ENCODE measurements around the gene LTBP2. TPM values are rescaled to one million over a fixed set of nuclear protein-coding genes. Genes with fewer than 3 reads are reported as not detected.
"Not testable (repeated sequence)": the region's sequence is repeated elsewhere in the genome, so short reads cannot be mapped to it uniquely, and the experiment has no call there.

Gene LTBP2
- total RNA-seq, 1 experiment from 2014 or later, result 1.7 TPM

GRCh38 chr14:74469548-74470518, 142.2 kb downstream of the LTBP2 start:
- no peak for DNase-seq (ENCODE audit: low read depth, low spot score)
- in situ Hi-C loops (cut with HindIII; ENCODE audit: low pct_unique_long_range_greater_than_20kb, low sequenced_read_pairs), result no loop called here

- in situ Hi-C loops (cut with HindIII; ENCODE audit: low pct_unique_long_range_greater_than_20kb, low sequenced_read_pairs), result no loop called here
- DNase-seq (ENCODE audit: low read depth, low spot score), result no peak
Measured at GRCh38 chr14:74468513-74468912, 143.5 kb downstream of the LTBP2 start.

GRCh38 chr14:74465335-74465734, 146.7 kb downstream of the LTBP2 start:
- DNase-seq (ENCODE audit: low read depth, low spot score), result no peak
- in situ Hi-C loops (cut with HindIII; ENCODE audit: low pct_unique_long_range_greater_than_20kb, low sequenced_read_pairs), result no loop called here

- in situ Hi-C loops (cut with HindIII; ENCODE audit: low pct_unique_long_range_greater_than_20kb, low sequenced_read_pairs), result no loop called here
- DNase-seq (ENCODE audit: low read depth, low spot score), result no peak
Measured at GRCh38 chr14:74464785-74465184, 147.3 kb downstream of the LTBP2 start.

- no peak for DNase-seq (ENCODE audit: low read depth, low spot score)
- in situ Hi-C loops (cut with HindIII; ENCODE audit: low pct_unique_long_range_greater_than_20kb, low sequenced_read_pairs), result no loop called here
Measured at GRCh38 chr14:74463697-74464096, 148.3 kb downstream of the LTBP2 start.

- DNase-seq (ENCODE audit: low read depth, low spot score), result no peak
- in situ Hi-C loops (cut with HindIII; ENCODE audit: low pct_unique_long_range_greater_than_20kb, low sequenced_read_pairs), result no loop called here
Measured at GRCh38 chr14:74462993-74463392, 149.0 kb downstream of the LTBP2 start.

GRCh38 chr14:74459976-74460375, 152.1 kb downstream of the LTBP2 start:
- in situ Hi-C loops (cut with HindIII; ENCODE audit: low pct_unique_long_range_greater_than_20kb, low sequenced_read_pairs), result no loop called here
- no peak for DNase-seq (ENCODE audit: low read depth, low spot score)

GRCh38 chr14:74459289-74459946, 152.6 kb downstream of the LTBP2 start:
- in situ Hi-C loops (cut with HindIII; ENCODE audit: low pct_unique_long_range_greater_than_20kb, low sequenced_read_pairs), result no loop called here
- peak; percentile 55 for DNase-seq (ENCODE audit: low read depth, low spot score)

- no peak for DNase-seq (ENCODE audit: low read depth, low spot score)
- in situ Hi-C loops (cut with HindIII; ENCODE audit: low pct_unique_long_range_greater_than_20kb, low sequenced_read_pairs), result no loop called here
Measured at GRCh38 chr14:74457565-74457895, 154.5 kb downstream of the LTBP2 start.

- no peak for DNase-seq (ENCODE audit: low read depth, low spot score)
- in situ Hi-C loops (cut with HindIII; ENCODE audit: low pct_unique_long_range_greater_than_20kb, low sequenced_read_pairs), result no loop called here
Measured at GRCh38 chr14:74456684-74457564, 155.1 kb downstream of the LTBP2 start.

GRCh38 chr14:74454397-74454796, 157.6 kb downstream of the LTBP2 start:
- DNase-seq (ENCODE audit: low read depth, low spot score); in situ Hi-C loops (cut with HindIII; ENCODE audit: low pct_unique_long_range_greater_than_20kb, low sequenced_read_pairs): not testable (repeated sequence)

Other genes with a start within 250 kb of the LTBP2 start
- not detected in 2 replicates for gene SYNDIG1L, start 186.0 kb downstream of the LTBP2 start, total RNA-seq (2014; rRNA removed; shearing (Covaris generic))
- 549 and 635 TPM in 2 replicates for gene NPC2, start 118.9 kb downstream of the LTBP2 start, total RNA-seq (2014; rRNA removed; shearing (Covaris generic))
- gene ISCA2, start 118.5 kb downstream of the LTBP2 start, total RNA-seq (2014; rRNA removed; shearing (Covaris generic)), result 28.3 and 36.6 TPM in 2 replicates
- 30.5 and 33.8 TPM in 2 replicates for gene AREL1, start 100.8 kb upstream of the LTBP2 start, total RNA-seq (2014; rRNA removed; shearing (Covaris generic))
- gene FCF1, start 100.9 kb upstream of the LTBP2 start, total RNA-seq (2014; rRNA removed; shearing (Covaris generic)), result 27.8 and 29.2 TPM in 2 replicates
- 10.7 and 10.8 TPM in 2 replicates for gene YLPM1, start 151.1 kb upstream of the LTBP2 start, total RNA-seq (2014; rRNA removed; shearing (Covaris generic))